IMR-90 (cell line): ENCODE results near the gene ATP8B2. TPM values are rescaled to one million over a fixed set of nuclear protein-coding genes. Genes with fewer than 3 reads are reported as not detected.
"Not testable (repeated sequence)": the region's sequence is repeated elsewhere in the genome, so short reads cannot be mapped to it uniquely, and the experiment has no call there.

Experiments used
- ATAC-seq: fragments of 200-7000 bp; cut with Tn5 transposase; 2 replicates; pipeline ENCODE4 v1.9.1; 2020; ENCODE audit warnings: low read depth, mild to moderate bottlenecking, moderate library complexity
- BruUV-seq: library from RNA; stranded (reverse); fragments of 400-500 nt; replicated peaks from 2 replicates; lab custom pipeline; 2021; lab: Mats Ljungman, UMichigan
- CTCF ChIA-PET: fragments of 300-600 bp; formaldehyde crosslinking; extraction: SDS; loops from one replicate; lab custom pipeline; 2021; ENCODE audit warnings: antibody characterized with exemption; lab: Yijun Ruan, JAX
- POLR2A ChIA-PET: fragments of 300-600 bp; sonication (Branson Sonifier 250); formaldehyde crosslinking; loops from one replicate; lab custom pipeline; 2022; ENCODE audit warnings: antibody characterized with exemption; ENCODE audit not compliant: unreplicated experiment; lab: Charles Lee
- DNase-seq: peaks from one replicate; pipeline ENCODE4 v3.0.0; 2013
- H2AFZ ChIP-seq: replicated peaks from 2 replicates; pipeline ENCODE3; 2013; ENCODE audit warnings: low read length, mild to moderate bottlenecking; ENCODE audit not compliant: poor library complexity
- H2AK5ac ChIP-seq: 2 replicates; pipeline ENCODE4 v1.6.1; 2013; ENCODE audit warnings: low read depth, low read length, inconsistent platforms
- H2AK9ac ChIP-seq: replicated peaks from 2 replicates; pipeline ENCODE3; 2013; ENCODE audit warnings: mild to moderate bottlenecking, low read depth, low read length, moderate library complexity; ENCODE audit not compliant: poor library complexity
- H2BK120ac ChIP-seq: 2 replicates; pipeline ENCODE4 v1.6.1; 2013; ENCODE audit warnings: low read depth, low read length, inconsistent platforms
- H2BK15ac ChIP-seq: 3 replicates; pipeline ENCODE4 v1.6.1; 2013; ENCODE audit warnings: low read depth, low read length, inconsistent platforms
- H2BK20ac ChIP-seq: 2 replicates; pipeline ENCODE4 v1.6.1; 2013; ENCODE audit warnings: low read depth, mild to moderate bottlenecking, inconsistent platforms, low read length, moderate library complexity
- H2BK5ac ChIP-seq: 2 replicates; pipeline ENCODE4 v1.6.1; 2013; ENCODE audit warnings: mild to moderate bottlenecking, low read depth, low read length, inconsistent platforms; ENCODE audit not compliant: poor library complexity, severe bottlenecking
- H3K14ac ChIP-seq: replicated peaks from 2 replicates; pipeline ENCODE4 v1.6.1; 2013; ENCODE audit warnings: low read depth, low read length, inconsistent platforms
- H3K18ac ChIP-seq: 2 replicates; pipeline ENCODE4 v1.6.1; 2013; ENCODE audit warnings: low read depth, low read length, control low read depth
- H3K23ac ChIP-seq: 2 replicates; pipeline ENCODE4 v1.6.1; 2013; ENCODE audit warnings: low read depth, low read length, inconsistent platforms
- H3K27ac ChIP-seq: 2 replicates; pipeline ENCODE4 v1.5.1; 2013; ENCODE audit warnings: mild to moderate bottlenecking, control low read depth, low read length; ENCODE audit not compliant: insufficient read depth
- H3K27me3 ChIP-seq: 2 replicates; pipeline ENCODE4 v1.6.1; 2013; ENCODE audit warnings: low read length; ENCODE audit not compliant: control insufficient read depth, insufficient read depth
- H3K36me3 ChIP-seq: 2 replicates; pipeline ENCODE4 v1.6.1; 2013; ENCODE audit warnings: low read length, mixed read lengths; ENCODE audit not compliant: control insufficient read depth, insufficient read depth
- H3K4ac ChIP-seq: 2 replicates; pipeline ENCODE4 v1.6.1; 2013; ENCODE audit warnings: low read depth, low read length, inconsistent platforms
- H3K4me1 ChIP-seq: 2 replicates; pipeline ENCODE4 v1.6.1; 2013; ENCODE audit warnings: low read length, mixed read lengths; ENCODE audit not compliant: control insufficient read depth, insufficient read depth
- H3K4me2 ChIP-seq: 2 replicates; pipeline ENCODE4 v1.6.1; 2013; ENCODE audit warnings: low read depth, mild to moderate bottlenecking, control low read depth, low read length, moderate library complexity
- H3K4me3 ChIP-seq: 2 replicates; pipeline ENCODE4 v1.5.1; 2013; ENCODE audit warnings: low read depth, mild to moderate bottlenecking, control low read depth, low read length, moderate library complexity; ENCODE audit not compliant: insufficient read depth
- H3K56ac ChIP-seq: 2 replicates; pipeline ENCODE4 v1.6.1; 2013; ENCODE audit warnings: low read length, inconsistent platforms; ENCODE audit not compliant: insufficient read depth; ENCODE audit errors: extremely low read depth
- H3K79me1 ChIP-seq, 2 experiments: 2 replicates each; pipeline ENCODE4 v1.6.1; 2013; ENCODE audit warnings: low read length in 2 of 2, inconsistent platforms in 1 of 2, low read depth in 1 of 2
- H3K9ac ChIP-seq: 2 replicates; pipeline ENCODE4 v1.6.1; 2013; ENCODE audit warnings: low read depth, low read length, control low read depth
- H3K9me1 ChIP-seq: 2 replicates; pipeline ENCODE4 v1.6.1; 2013; ENCODE audit warnings: low read length, inconsistent platforms; ENCODE audit not compliant: insufficient read depth
- H3K9me3 ChIP-seq: 2 replicates; pipeline ENCODE4 v1.6.1; 2013; ENCODE audit warnings: low read length; ENCODE audit not compliant: control insufficient read depth, insufficient read depth
- H4K20me1 ChIP-seq: 2 replicates; pipeline ENCODE4 v1.6.1; 2013; ENCODE audit warnings: low read length, inconsistent platforms; ENCODE audit not compliant: insufficient read depth
- H4K5ac ChIP-seq: 2 replicates; pipeline ENCODE4 v1.6.1; 2013; ENCODE audit warnings: mild to moderate bottlenecking, low read depth, low read length, control low read depth
- H4K8ac ChIP-seq, 2 experiments: 2 replicates each; pipeline ENCODE4 v1.6.1; 2013; ENCODE audit warnings: low read depth in 2 of 2, low read length in 2 of 2, control low read depth in 1 of 2, inconsistent platforms in 1 of 2
- H4K91ac ChIP-seq: 2 replicates; pipeline ENCODE4 v1.6.1; 2013; ENCODE audit warnings: low read depth, low read length, inconsistent platforms; ENCODE audit not compliant: insufficient read depth
- WGBS, 2 experiments: methylation state at CpG; one replicate each; pipeline versions ENCODE4 v1.1.5 to v1.1.7; 2013; ENCODE audit warnings: missing lambda C conversion rate in 2 of 2; ENCODE audit not compliant: insufficient read length in 1 of 2; ENCODE audit errors: extremely low coverage in 2 of 2; 5-methylcytosine and 5-hydroxymethylcytosine counted together
- dilution Hi-C: fragments of 300-500 bp; cut with HindIII; formaldehyde crosslinking; loops from one replicate; pipeline ENCODE4 v1.14.3; 2018; ENCODE audit warnings: low sequenced_read_pairs; ENCODE audit not compliant: unreplicated experiment
- in situ Hi-C: fragments of 300-500 bp; cut with MboI; formaldehyde crosslinking; loops from 3 replicates; pipeline ENCODE4 v1.14.3; 2019; ENCODE audit warnings: low sequenced_read_pairs, inconsistent platforms, mixed read lengths
- intact Hi-C: fragments of 100-400 bp; cut with micrococcal nuclease; formaldehyde crosslinking; loops from 2 replicates; pipeline ENCODE4 v1.10.0; 2022
- polyA plus RNA-seq, 3 experiments: library from polyadenylated mRNA; depleted of rRNA; stranded (reverse); fragments of >200 nt; gene quantifications; 2 replicates each; pipeline ENCODE4 v1.2.3, GENCODE V29; 2012; ENCODE audit warnings: low replicate concordance in 1 of 3
- total RNA-seq: library from RNA; depleted of rRNA; stranded (reverse); fragments of >200 nt; gene quantifications from 2 replicates; pipeline ENCODE4 v1.2.3, GENCODE V29; 2012

The ATP8B2 gene
- total and polyA plus RNA-seq, 2 of the 4 experiments (the other 2 are of a cell fraction) = 79.4 to 91.0 TPM

DNA sequence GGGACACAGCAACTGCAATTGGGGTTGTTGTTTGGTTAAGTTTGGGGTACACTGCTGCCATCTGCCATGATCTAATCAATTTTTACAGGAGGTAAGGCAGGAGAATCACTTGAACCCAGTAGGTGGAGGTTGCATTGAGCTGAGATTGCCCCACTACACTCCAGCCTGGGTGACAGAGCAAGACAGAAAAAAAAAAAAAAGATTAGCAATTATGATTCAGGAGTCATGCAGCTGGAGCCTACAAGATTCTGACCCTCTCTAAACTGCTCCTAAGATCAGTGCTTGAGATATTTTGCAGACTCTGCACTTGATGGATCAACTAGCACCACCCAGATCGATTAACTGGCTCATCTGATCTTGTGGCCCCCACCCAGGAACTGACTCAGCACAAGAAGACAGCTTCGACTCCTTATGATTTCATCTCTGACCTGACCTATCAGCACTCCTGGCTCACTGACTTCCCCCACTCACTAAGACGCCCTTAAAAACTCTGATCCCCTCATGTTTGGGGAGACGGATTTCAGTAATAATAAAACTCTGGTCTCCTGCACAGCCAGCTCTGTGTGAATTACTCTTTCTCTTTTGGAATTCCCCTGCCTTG, 17.6 kb upstream of the ATP8B2 start:
- H4K91ac ChIP-seq, H2BK15ac ChIP-seq, H4K5ac ChIP-seq, H3K4me3 ChIP-seq, H2AFZ ChIP-seq, H3K27me3 ChIP-seq, H3K36me3 ChIP-seq, ATAC-seq, intact Hi-C loops, DNase-seq, H3K4me1 ChIP-seq, BruUV-seq, H3K4ac ChIP-seq, H3K79me1 ChIP-seq, H3K56ac ChIP-seq, in situ Hi-C loops, H2BK20ac ChIP-seq, H2BK5ac ChIP-seq, H3K4me2 ChIP-seq, H3K9me1 ChIP-seq, H4K20me1 ChIP-seq, H4K8ac ChIP-seq, H3K23ac ChIP-seq, H3K9ac ChIP-seq, H2AK9ac ChIP-seq, dilution Hi-C loops, POLR2A ChIA-PET, H2AK5ac ChIP-seq, H2BK120ac ChIP-seq, H3K9me3 ChIP-seq, H3K18ac ChIP-seq, H3K14ac ChIP-seq, H3K27ac ChIP-seq: not testable (repeated sequence)
- CTCF ChIA-PET = interaction anchor here (0.7 kb wide), 1 partner anchor 27 kb away, joined by 3 read pairs; no protein-coding TSS in a partner anchor
- 30% methylated on average over 2 of the region's 4 CpGs; no CpG with 5 or more reads in 1 of the 2 experiments for WGBS, 2 experiments

DNA sequence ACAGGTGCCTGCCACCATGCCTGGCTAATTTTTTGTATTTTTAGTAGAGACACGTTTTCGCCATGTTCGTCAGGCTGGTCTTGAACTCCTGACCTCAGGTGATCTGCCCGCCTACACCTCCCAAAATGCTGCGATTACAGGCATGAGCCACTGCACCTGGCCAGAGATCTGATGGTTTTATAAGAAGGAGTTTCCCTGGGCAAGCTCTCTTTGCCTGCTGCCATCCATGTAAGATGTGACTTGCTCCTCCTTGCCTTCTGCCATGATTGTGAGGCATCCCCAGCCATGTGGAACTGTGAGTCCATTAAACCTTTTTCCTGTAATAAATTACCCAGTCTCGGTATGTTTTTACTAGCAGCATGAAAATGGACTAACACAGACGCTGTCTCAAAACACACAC, 16.2 kb upstream of the ATP8B2 start:
- no CpG with 5 or more reads among the region's 7 CpGs for WGBS, 2 experiments
- H3K36me3 ChIP-seq, dilution Hi-C loops, H2AK9ac ChIP-seq, intact Hi-C loops, DNase-seq, H3K4me1 ChIP-seq, POLR2A ChIA-PET, ATAC-seq, CTCF ChIA-PET, H4K20me1 ChIP-seq, H2BK5ac ChIP-seq, H3K23ac ChIP-seq, H3K4ac ChIP-seq, H2AK5ac ChIP-seq, H3K9me1 ChIP-seq, H4K5ac ChIP-seq, H3K14ac ChIP-seq, H3K79me1 ChIP-seq, H3K9me3 ChIP-seq, H3K4me3 ChIP-seq, H2BK120ac ChIP-seq, H3K27me3 ChIP-seq, H4K8ac ChIP-seq, H3K4me2 ChIP-seq, H3K56ac ChIP-seq, H3K9ac ChIP-seq, H3K18ac ChIP-seq, BruUV-seq, H2AFZ ChIP-seq, H2BK20ac ChIP-seq, H3K27ac ChIP-seq, H4K91ac ChIP-seq, H2BK15ac ChIP-seq, in situ Hi-C loops: not testable (repeated sequence)
